CD4-positive, alpha-beta T cell treated with Interleukin-15 for 1 hour (primary cell): ENCODE results near the gene FBXL13.
"Not testable (repeated sequence)": the region's sequence is repeated elsewhere in the genome, so short reads cannot be mapped to it uniquely, and the experiment has no call there.

Source experiments
- DNase-seq: peaks from one replicate; pipeline ENCODE4 v3.0.0-alpha.2; 2020

Gene FBXL13

GRCh38 chr7:102810916-102811315 is 263.7 kb downstream of the FBXL13 start:
- no peak for DNase-seq

GRCh38 chr7:102806613-102807012 is 268.0 kb downstream of the FBXL13 start:
- no peak for DNase-seq

GRCh38 chr7:102795987-102796595 is 278.5 kb downstream of the FBXL13 start:
- DNase-seq, result not testable (repeated sequence)

GRCh38 chr7:102794567-102794966 is 280.0 kb downstream of the FBXL13 start:
- DNase-seq, result not testable (repeated sequence)

GRCh38 chr7:102791831-102792230 is 282.8 kb downstream of the FBXL13 start:
- DNase-seq, result not testable (repeated sequence)

- DNase-seq, result not testable (repeated sequence)
Measured at GRCh38 chr7:102791367-102791766, 283.2 kb downstream of the FBXL13 start.

GRCh38 chr7:102790364-102791100 is 284.1 kb downstream of the FBXL13 start:
- not testable (repeated sequence) for DNase-seq

- DNase-seq, result not testable (repeated sequence)
Measured at GRCh38 chr7:102788770-102789169, 285.8 kb downstream of the FBXL13 start.

- DNase-seq, result not testable (repeated sequence)
Measured at GRCh38 chr7:102780926-102781325, 293.7 kb downstream of the FBXL13 start.

GRCh38 chr7:102778663-102779062 is 295.9 kb downstream of the FBXL13 start:
- DNase-seq, result not testable (repeated sequence)

- not testable (repeated sequence) for DNase-seq
Measured at GRCh38 chr7:102776217-102776616, 298.4 kb downstream of the FBXL13 start.

- DNase-seq, result not testable (repeated sequence)
Measured at GRCh38 chr7:102770467-102770866, 304.1 kb downstream of the FBXL13 start.

GRCh38 chr7:102769657-102770192 is 304.9 kb downstream of the FBXL13 start:
- DNase-seq, result not testable (repeated sequence)

GRCh38 chr7:102763295-102763905 is 311.2 kb downstream of the FBXL13 start:
- not testable (repeated sequence) for DNase-seq
